Frontal cortex (tissue), 4 donors: ENCODE data around the gene MCTP1. TPM values are rescaled to one million over a fixed set of nuclear protein-coding genes. Genes with fewer than 3 reads are reported as not detected.

Source experiments
- DNase-seq, 2 donors: peaks; one replicate each; pipeline ENCODE4 v3.0.0; 2012; ENCODE audit warnings: low spot score in 2 of 2
- FAIRE-seq: peaks from 2 replicates; lab custom pipeline; 2012; peaks lifted over from hg19 to GRCh38; lab: Jason Lieb, UNC
- total RNA-seq: library from RNA; depleted of rRNA; stranded (reverse); fragments of >200 nt; gene quantifications from one replicate; pipeline ENCODE4 v1.2.3, GENCODE V29; 2014
- donor health status: control.
- donor health status: control.
- donor health status: control.

MCTP1 gene
- total RNA-seq, 1 donor from 2014 or later: 48.5 TPM

DNA sequence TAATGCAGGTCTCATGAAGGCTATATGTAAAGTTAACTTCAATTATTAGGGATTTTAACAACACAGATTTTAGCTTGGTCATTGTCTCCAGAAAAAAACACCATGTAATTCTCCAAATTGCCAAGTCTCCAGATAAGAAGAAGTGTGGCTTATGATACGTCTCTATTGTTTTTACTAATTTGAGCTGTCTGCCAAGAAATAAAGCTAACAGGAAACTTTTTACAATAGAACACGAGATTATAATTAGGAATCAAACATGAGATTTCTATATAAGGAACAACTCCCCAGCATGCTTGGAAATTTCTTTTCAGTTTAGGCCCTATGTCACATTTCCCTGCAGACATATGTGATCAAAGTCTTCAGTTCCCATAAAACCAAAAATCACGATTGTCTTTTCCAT is 142.7 kb downstream of the MCTP1 start:
- DNase-seq: no peak
- FAIRE-seq: no peak

DNA sequence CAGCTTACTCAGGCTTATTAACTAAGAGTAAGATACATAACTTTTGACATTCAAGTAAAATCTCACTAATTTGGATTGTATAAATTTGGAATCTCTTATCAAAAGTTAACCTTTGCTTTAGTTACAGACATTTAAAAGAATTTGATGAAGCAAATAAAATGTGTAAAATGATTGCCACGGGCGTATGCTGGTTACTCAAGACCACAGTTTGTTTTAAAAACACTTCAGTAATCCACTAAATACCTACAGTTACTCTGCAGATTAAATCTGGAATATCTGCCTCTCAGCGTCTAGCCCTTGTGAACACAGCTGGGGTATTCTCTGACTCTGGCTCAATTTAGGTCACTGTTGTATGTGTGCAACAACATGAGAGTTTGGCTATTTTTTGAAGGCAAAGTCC is 143.8 kb downstream of the MCTP1 start:
- no peak for DNase-seq
- FAIRE-seq: no peak

DNA sequence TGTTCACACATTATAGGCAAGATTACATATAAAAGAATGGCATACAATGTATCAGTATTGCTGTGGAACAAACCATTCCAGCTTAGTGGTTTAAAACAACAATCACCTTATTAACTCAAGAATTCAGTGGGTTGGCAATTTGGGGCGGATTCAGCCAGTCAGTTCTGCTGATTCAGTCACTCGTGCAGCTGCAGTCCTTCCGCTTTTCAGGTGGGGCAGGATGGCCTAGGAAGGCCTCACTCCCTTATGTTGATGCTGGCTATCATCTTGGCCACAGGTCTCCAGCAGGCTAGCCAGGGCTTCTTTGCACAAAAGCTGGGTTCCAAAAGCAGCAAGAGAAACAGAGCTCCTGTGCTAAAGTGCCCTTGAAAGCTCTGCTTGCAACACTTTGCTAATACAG is 150.6 kb downstream of the MCTP1 start:
- DNase-seq: no peak
- no peak for FAIRE-seq

DNA sequence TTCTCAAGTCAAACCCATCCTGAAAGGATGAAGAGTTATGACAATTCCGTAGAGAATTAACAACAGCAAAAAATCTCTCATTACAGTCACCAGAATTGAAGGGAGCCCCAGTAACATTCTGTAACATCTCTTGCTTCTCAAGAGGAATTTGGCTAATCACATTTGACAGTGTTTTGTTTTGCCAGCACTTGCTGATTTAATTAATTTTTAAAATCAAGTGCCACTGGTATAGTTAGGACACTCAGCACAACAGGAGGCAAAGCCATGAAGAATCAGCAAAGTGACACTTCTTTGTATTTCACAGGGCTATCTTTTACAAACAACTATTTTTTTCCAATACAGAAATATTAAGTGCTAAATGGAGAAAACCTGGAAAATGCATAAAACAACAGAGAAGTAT is 152.8 kb downstream of the MCTP1 start:
- FAIRE-seq (no peak), DNase-seq (no peak)

DNA sequence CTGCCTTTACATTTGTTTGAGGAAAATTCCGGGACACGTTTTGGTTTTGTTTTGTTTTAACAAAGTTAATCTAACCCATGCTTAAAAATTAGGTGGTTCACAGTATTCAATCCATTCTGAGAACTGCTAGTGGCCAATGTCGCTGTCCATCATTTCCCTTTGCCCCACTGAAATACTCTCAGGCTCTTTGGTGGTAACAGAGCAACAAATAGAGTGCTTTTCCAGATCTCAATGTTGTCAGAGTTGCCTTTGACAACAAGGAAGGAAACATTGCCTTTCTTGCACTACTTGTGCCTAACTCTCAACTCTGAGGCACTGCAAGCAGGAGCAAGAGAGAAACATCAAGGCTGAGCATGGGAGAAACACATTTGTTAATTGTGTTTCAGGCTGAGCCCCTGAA is 154.0 kb downstream of the MCTP1 start:
- DNase-seq: no peak
- FAIRE-seq: no peak

DNA sequence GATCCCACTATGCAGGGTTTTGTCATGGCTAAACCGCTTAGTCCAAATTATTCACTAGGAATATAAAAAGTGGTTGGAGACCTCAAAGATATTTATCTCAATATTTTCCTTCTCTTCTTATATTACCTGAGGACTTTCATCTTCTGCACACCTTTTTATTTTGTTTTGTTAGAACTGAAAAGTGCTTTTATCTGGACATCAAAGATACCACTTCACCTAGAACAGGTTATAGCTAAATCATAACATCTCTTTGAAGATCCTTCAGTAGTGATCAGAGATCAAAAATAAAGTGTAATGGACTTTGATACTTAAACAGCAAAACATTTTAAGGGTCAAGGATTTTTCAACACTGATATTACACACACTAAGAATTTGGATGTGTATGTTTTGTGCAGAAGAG is 160.2 kb downstream of the MCTP1 start:
- FAIRE-seq (no peak), DNase-seq (no peak)

DNA sequence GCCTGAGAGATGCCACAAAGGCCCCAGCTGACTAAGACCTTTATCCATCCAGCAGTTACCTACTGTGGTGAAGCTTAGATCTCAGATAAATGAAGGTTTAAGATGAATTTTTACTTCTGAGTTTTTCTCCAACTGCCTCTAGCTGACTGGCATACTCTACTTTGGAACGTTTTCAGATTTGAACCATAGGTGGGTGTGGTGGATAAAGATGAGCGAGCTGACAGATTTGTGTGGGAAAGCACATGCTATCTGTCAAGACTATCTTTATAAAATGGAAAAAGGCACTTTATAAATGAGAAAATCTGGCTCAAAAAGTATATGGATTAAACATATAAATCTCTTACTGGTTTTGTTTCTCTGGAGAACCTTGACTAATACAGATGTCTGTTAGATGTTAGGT is 160.8 kb downstream of the MCTP1 start:
- no peak for FAIRE-seq
- no peak for DNase-seq

DNA sequence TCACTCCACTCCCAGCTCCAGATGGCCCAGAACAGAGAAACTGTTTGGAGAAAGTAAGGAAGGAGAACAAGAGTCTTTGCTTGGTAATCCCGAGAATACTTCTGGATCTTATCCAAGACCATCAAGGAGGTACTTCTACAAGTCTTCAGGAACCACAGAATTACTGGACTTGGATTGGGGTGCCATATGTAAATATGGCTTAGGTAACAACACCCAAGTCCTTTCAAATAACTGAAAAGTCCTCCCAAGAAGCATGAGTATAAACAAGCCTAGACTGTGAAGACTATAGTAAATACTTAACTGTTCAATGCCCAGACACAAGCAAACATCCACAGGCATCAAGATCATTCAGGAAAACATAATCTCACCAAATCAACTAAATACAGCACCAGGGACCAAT is 170.0 kb downstream of the MCTP1 start:
- DNase-seq (no peak), FAIRE-seq (no peak)

DNA sequence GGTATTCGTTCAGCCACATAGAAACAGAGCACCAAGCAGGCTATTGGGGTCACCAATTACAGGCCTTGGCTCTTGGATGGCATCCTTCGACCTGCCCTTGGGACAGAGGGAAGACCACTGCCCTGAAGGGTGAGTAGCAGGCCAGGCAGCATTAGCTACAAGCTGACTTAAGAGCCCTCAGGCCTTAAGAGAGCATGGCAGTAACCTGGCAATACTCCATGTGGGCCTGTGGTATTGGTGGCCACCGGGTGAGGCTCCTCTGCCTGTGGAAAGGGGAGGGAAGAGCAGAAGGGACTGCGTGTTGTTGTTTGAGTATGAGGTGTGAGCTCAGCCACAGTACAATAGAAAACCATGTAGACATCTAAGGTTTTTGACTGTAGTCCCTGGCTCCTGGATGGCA is 170.6 kb downstream of the MCTP1 start:
- no peak for FAIRE-seq
- DNase-seq: no peak

DNA sequence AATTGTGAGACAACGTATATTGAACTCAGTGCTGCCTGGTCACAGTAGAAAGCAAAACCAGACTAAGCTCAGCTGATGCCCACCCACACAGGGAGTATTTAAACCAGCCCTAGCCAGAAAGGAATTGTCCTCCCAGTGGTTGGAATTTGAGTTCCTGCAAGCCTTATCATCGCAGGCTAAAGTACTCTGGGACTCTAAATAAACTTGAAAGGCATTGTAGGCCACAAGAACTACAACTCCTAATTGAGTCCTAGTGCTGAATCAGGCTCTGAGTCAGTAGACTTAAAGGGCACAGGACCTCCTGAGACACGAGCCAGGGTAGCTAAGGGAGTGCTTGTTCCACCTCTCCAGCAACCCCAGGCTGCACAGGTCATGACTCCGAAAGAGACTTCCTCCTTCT is 171.4 kb downstream of the MCTP1 start:
- FAIRE-seq (no peak), DNase-seq (no peak)

DNA sequence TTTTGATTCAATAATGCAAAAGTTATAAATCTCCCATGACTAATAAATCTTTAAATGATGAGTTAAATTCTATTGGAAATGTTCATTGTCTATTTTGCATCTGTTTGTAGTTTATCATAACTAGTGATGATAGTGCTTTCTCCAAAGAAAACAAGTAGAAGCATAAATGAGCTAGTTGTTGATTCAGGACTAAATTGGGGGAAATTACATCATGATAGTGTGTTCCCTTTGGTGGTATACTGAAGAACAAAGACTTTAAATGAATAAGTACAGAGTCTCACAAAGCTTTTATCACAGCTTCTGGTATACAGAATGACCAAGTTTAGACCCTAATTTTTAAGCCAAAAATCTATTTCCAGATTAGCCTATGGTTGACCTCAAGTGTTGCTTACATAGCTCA is 173.8 kb downstream of the MCTP1 start:
- DNase-seq: no peak
- no peak for FAIRE-seq

DNA sequence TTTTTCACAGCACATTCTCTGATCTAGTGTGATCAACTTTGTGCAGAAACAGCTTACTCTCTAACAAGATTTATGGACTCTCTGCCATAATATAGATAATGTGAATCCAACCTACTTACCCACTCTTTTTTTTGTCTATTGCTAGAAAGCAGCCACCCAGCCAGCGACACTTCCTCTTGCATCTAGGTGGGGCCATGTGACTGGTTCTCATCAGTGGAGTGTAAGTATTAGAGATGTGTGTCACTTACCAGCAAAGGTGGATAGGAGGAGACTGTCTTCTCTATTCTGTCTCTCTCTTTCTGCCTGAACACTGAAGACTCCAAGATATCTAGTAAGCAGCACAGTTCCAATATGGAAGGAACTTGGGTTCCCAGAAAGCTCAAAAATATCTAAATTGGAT is 174.8 kb downstream of the MCTP1 start:
- FAIRE-seq: no peak
- DNase-seq: no peak

DNA sequence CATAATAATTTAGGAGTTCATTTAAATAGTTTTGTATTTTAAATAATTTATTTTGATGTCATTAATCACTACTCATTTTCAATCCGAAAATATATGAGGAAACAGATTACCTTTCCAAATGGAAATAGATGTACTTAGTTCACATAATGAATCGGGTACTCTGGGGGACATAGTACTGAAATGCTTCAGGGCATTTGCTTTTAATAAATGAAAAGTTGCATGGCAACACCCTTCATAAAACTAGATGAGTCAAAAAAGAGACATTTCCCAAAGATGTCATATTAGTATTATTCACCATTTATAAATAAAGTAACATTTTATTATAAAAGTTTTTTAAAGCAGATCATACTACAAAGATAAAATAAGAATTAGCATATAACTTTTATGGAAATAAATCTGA is 177.8 kb downstream of the MCTP1 start:
- DNase-seq: no peak
- FAIRE-seq: no peak

DNA sequence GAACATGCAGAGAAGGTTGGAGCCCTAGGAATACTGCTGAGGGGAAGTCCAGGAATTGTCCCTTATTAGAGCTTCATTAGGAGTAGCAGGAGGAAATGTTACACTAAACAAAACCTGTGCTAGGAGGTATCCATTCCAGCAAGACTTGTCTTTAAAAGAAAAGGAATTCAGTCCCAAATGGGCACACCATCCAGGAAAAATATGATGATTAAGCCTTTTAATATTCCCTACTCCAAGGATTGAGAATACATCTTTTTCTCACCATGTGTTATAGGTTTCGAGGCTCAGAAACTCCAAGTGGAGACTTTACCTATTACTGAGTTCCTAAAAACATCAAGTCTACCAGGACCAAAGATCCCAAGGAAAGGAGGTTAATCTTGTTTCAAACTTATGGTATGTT is 179.3 kb downstream of the MCTP1 start:
- FAIRE-seq (no peak), DNase-seq (no peak)

DNA sequence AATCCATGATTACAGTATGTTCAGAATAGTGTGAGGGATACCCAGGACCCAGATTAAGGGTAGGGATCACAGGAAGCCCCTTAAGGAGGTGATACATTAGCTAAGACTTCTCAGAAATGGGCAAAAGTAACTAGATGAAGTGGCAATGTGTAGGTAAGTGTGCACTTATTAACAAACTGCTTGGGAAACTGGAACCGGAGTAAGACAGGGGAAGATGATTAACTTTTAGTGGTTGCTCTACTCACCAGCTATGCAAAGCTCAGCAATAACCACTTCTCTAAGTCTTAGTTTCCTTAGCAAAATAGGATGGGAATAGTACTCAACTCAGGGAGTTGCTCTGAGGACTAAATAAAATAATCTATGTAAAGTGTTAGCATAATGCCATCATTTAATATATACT is 182.2 kb downstream of the MCTP1 start:
- FAIRE-seq (no peak), DNase-seq (no peak)

DNA sequence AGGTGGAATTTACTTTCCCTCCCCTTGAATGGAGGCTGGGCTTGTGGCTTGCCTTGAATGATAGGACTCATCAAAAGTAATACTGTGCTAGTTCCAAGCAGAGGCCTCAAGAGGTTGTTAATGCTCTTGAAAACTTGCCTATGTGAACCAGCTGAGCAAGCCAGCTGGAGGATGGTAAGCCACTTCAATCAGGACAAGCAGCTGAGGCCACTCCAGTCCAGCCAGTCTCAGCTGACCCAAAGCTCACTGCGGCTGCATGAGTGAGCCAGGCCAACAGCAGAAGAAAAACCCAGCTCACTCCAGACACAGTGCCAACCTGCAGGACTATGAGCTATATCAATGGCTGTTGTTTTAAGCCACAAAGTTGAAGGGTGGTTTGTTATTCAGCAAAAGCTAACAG is 182.8 kb downstream of the MCTP1 start:
- DNase-seq: no peak
- FAIRE-seq: no peak

DNA sequence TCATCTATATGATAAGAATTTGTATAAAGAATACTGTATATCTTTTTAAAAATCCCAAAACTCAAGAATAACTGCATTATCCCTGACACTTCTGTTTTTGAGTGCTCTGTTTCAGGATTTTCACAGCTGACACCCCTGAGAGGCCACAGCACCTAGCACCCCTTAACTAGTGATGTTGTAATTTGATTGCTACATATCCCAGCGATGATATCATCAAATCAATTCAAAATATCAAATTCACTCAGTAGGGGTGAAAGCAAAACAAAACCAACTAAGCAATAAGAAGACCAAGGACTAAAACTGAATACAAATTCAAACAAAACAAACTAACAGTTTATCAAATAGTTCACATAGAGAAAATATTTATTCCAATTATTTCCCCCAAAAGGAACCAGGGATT is 184.3 kb downstream of the MCTP1 start:
- DNase-seq (no peak), FAIRE-seq (no peak)

DNA sequence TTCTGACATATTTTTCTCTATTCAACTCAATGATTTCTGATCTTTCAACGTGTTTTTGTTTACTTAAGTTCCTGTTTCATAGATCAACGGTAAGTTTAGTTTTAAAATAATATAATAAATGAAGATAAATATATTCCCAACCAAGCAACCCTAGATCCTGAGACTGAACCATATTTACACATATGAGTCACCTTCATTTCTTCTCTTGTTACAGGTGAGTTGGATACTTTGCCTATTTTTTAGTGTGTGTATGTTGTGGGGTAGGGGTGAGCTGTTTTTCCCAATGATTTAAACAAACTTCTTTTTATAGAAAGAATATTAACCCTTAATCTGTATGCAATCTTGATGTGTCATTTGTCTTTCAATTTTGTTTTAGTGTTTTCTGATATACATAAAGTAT is 186.9 kb downstream of the MCTP1 start:
- FAIRE-seq (no peak), DNase-seq (no peak)

DNA sequence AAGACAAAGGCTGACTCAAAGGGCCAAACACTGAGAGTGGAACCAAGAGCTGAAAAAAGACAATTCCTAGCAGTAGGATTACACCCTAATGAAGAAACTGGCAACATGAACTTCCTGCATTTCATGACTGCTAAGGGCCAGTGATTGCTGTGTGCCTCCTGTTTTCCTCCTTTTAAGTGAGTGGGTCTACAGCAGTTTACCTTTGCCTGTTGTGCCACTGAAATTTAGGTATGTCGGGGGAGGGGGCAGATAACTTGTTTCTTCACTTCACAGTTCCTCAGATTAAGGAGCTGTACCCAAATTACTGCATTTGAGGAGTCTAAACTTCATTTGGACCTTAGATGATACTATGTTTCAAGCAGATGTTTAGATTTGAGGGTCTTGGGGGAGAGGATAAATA is 191.7 kb downstream of the MCTP1 start:
- DNase-seq (no peak), FAIRE-seq (no peak)

DNA sequence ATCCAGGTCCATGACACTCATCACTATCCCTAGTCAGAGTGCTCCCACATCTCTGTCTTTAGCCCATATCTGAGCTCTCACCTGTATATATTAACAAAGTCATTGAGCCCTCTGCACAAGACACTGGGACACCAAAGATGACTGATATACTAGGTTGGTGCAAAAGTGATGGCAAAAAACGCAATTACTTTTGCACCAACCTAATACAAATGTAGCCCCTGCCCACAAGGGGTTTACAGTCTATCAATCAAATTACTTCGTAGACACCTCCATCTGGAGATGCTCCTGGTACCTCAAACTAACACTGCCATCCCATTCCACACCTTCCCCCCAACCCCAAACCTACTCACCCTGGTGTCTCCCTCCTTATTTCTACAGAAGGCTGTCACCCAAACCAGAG is 194.1 kb downstream of the MCTP1 start:
- no peak for DNase-seq
- no peak for FAIRE-seq

DNA sequence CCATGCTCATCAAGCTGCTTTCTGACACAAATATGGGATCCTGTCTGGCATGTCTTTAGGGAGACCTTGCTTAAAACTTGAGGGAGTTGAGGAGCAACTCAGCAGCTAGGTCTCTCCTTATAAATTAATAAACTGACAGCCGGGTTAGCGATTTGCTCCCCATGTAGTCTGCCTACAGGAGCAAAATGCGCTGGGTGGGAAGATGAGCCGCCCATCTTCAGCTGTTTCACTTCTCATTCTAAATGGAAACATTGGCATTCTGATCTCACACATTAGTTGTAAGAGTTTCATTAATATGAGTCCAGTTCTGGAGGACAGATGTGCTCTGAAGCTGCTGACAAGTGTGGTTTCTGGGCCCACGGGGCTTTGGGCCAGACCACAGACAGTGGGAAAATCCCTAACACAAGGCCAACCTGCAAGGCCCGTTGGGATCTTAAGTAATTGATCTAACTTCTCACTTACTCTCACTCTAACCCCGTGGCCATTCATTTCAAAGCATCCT is 197.0 kb downstream of the MCTP1 start:
- DNase-seq (no peak), FAIRE-seq (no peak)

DNA sequence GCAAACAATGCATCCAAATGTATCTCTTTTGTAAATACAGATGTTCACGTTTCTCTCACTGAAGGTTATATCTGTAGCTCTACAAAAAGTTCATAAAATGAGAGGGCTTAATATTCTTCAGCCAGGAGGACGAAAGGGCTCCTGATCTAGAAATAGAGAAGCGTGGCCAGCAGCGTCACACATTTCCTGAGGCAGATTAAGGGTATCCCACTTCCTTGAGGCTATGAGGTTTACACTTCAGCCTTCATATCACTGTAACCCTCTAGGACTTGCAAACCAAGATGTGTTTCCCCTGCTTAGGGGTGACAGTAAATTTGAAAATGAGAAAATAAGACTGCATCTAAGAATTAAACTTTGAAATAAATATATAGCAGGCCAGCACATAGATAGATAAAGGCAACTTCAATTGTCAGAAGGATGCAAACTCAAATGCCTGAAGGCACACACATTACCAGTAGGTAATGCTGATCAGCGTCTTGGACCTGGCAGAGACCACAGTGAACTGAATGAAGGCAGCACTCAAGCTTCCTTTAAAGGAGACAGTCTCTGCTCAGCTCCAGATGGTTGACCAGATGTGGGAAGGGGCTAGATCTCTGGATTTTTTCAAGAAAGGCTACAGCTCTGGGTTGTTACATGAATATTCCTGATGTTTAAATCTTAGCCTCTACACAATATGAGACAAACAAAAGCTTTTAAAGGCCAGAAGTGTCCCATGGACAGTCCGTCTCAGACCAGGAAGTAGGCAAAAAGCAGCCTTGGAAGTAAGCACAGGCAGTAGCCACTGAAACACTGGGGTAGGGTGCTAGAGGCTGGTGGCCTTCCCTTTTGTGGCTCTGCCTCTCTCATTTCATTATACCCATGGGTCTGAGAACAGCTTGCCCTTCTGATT is 197.7 kb downstream of the MCTP1 start:
- no peak for DNase-seq
- no peak for FAIRE-seq
